HCT116 (cell line): ENCODE results near the gene DIDO1.

Experiments
- CTCF ChIP-seq, 3 experiments: fragments of 200-600 bp in 1 of 3; sonication (generic) in 1 of 3; IDR thresholded peaks in 2 of 3; conservative IDR thresholded peaks in 1 of 3; 2 replicates each; pipeline ENCODE4 v1.5.1; 2012 to 2017; ENCODE audit warnings: low read depth in 2 of 3, low read length in 2 of 3, antibody characterized with exemption in 1 of 3, borderline replicate concordance in 1 of 3, control low read depth in 1 of 3, mild to moderate bottlenecking in 1 of 3, mixed read lengths in 1 of 3, mixed run types in 1 of 3, moderate library complexity in 1 of 3; ENCODE audit not compliant: insufficient read depth in 1 of 3
- EZH2 ChIP-seq: fragments of 200-600 bp; sonication (generic); IDR thresholded peaks from 2 replicates; pipeline ENCODE4 v1.6.1; 2017; ENCODE audit warnings: antibody characterized with exemption, mixed run types
- POLR2A ChIP-seq: IDR thresholded peaks from 2 replicates; pipeline ENCODE4 v1.7.0; 2011; ENCODE audit warnings: borderline replicate concordance; ENCODE audit not compliant: insufficient read depth, insufficient read length; ENCODE audit errors: extremely low read depth
- RAD21 ChIP-seq: IDR thresholded peaks from 2 replicates; pipeline ENCODE4 v1.6.1; 2012; ENCODE audit warnings: low read depth, mild to moderate bottlenecking
- TCF7L2 ChIP-seq: IDR thresholded peaks from 2 replicates; pipeline ENCODE4 v1.7.0; 2011; ENCODE audit warnings: borderline replicate concordance, inconsistent platforms; ENCODE audit not compliant: insufficient read depth, insufficient read length; ENCODE audit errors: extremely low read depth
- ZBTB33 ChIP-seq: IDR thresholded peaks from 2 replicates; pipeline ENCODE4 v1.6.1; 2011; ENCODE audit warnings: mild to moderate bottlenecking, low read length, moderate library complexity; ENCODE audit not compliant: insufficient replicate concordance; ENCODE audit errors: extremely low read depth
- TF ChIP-seq, protein P1 (sequence below): IDR thresholded peaks from 2 replicates; pipeline ENCODE4 v1.6.1; 2012

GRCh38 chr20:62832951-62833391 lies 93.3 kb downstream of the DIDO1 start:
- TF ChIP-seq CTCF (IDR thresholded peaks at IDR 0.05 in 2 of 3, conservative IDR thresholded peaks at IDR 0.05 in 1 of 3; ENCODE audit: borderline replicate concordance in 1 of 3, insufficient read depth in 1 of 3, low read depth in 2 of 3, low read length in 2 of 3), result no peak
- TF ChIP-seq ZBTB33, result no peak
- TF ChIP-seq, protein P1, sequence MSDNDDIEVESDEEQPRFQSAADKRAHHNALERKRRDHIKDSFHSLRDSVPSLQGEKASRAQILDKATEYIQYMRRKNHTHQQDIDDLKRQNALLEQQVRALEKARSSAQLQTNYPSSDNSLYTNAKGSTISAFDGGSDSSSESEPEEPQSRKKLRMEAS, result no peak
- no peak for TF ChIP-seq EZH2
- no peak for TF ChIP-seq RAD21
- TF ChIP-seq TCF7L2, result no peak
- no peak for TF ChIP-seq POLR2A
